Measurements from ENCODE around the gene EXOC7.

- TF ChIP-seq CTCF (IDR thresholded peaks at IDR 0.05) (no peak), POLR2A (IDR thresholded peaks at IDR 0.05) (no peak)
These were observed 23.4 kb downstream of the EXOC7 start for GRCh38 chr17:76079956-76080767.
